ENCODE data around the gene MSANTD3. TPM values are rescaled to one million over a fixed set of nuclear protein-coding genes. Genes with fewer than 3 reads are reported as not detected.

MSANTD3 gene
- total RNA-seq, 5 donors from 2014 or later (not counting 1 experiment from before 2014, with no cell fraction given) = 7.7 to 15.3 (median 13.1) TPM

GRCh38 chr9:100449420-100449819 lies 22.5 kb downstream of the MSANTD3 start:
- Histone ChIP-seq H3K4me1 (ENCODE audit: control insufficient read depth in 1 of 2, extremely low read depth in 1 of 2, insufficient read depth in 2 of 2, low read length in 2 of 2) (no peaks in the 10 kb centered on the region), H3K9me3 (no peaks in the 10 kb centered on the region), H3K36me3 (ENCODE audit: control insufficient read depth in 2 of 2, extremely low read depth in 1 of 2, insufficient read depth in 1 of 2, low read length in 1 of 2) (peaks cover 10 to 17% of the 10 kb centered on the region in 2 donors), H3K27me3 (replicated peaks in 1 of 2; ENCODE audit: control insufficient read depth in 2 of 2, extremely low read depth in 1 of 2, insufficient read depth in 2 of 2, low read length in 1 of 2) (no peaks in the 10 kb centered on the region), H3K27ac (ENCODE audit: low read length) (no peak overlapping the region), H3K4me3 (ENCODE audit: control insufficient read depth in 1 of 2, extremely low read depth in 1 of 2, low read length in 1 of 2) (no peak overlapping the region)
- ATAC-seq (replicated peaks in 1 of 4) = no peak
- POLR2A ChIA-PET = no interaction called here
- WGBS (ENCODE audit: insufficient coverage) = 85% methylated on average over 2 of the region's 2 CpGs
- Mint-ChIP-seq H3K4me3 (no peak overlapping the region), H3K36me3 (peaks cover 62% of the 10 kb centered on the region), H3K4me1 (peaks cover 0 to 10% (median under 1%) of the 10 kb centered on the region in 3 donors), H3K9me3 (peaks cover 0 to 2% (median 0%) of the 10 kb centered on the region in 3 donors), H3K27me3 (no peaks in the 10 kb centered on the region), H3K27ac (no peak overlapping the region)
- CTCF ChIA-PET = interaction anchor here in 1 of 2 donors (0.8 kb wide), 1 partner anchor 11 kb away, joined by 3 read pairs; no protein-coding TSS in a partner anchor
- DNase-seq = no peak

GRCh38 chr9:100452894-100453293 lies 26.0 kb downstream of the MSANTD3 start:
- H3K36me3 ChIP-seq (ENCODE audit: control insufficient read depth in 2 of 2, extremely low read depth in 1 of 2, insufficient read depth in 1 of 2, low read length in 1 of 2) = peaks cover 10 to 14% of the 10 kb centered on the region in 2 donors
- no peak overlapping the region for H3K27ac ChIP-seq (ENCODE audit: low read length)
- no peak overlapping the region for H3K4me3 ChIP-seq (ENCODE audit: control insufficient read depth in 1 of 2, extremely low read depth in 1 of 2, low read length in 1 of 2)
- Mint-ChIP-seq H3K27ac (no peak overlapping the region), H3K36me3 (peaks cover 53% of the 10 kb centered on the region), H3K4me1 (peaks cover 0 to 9% (median 0%) of the 10 kb centered on the region in 3 donors), H3K9me3 (peaks cover 0 to 2% (median 0%) of the 10 kb centered on the region in 3 donors), H3K4me3 (no peak overlapping the region), H3K27me3 (no peaks in the 10 kb centered on the region)
- CTCF ChIA-PET = interaction anchor here in 1 of 2 donors (1.1 kb wide), 1 partner anchor 16 kb away, joined by 4 read pairs; no protein-coding TSS in a partner anchor
- no peak for ATAC-seq (replicated peaks in 1 of 4)
- H3K9me3 ChIP-seq = no peaks in the 10 kb centered on the region
- POLR2A ChIA-PET = no interaction called here
- no peaks in the 10 kb centered on the region for H3K4me1 ChIP-seq (ENCODE audit: control insufficient read depth in 1 of 2, extremely low read depth in 1 of 2, insufficient read depth in 2 of 2, low read length in 2 of 2)
- no CpG with 5 or more reads among the region's 2 CpGs for WGBS (ENCODE audit: insufficient coverage)
- DNase-seq = no peak
- H3K27me3 ChIP-seq (replicated peaks in 1 of 2; ENCODE audit: control insufficient read depth in 2 of 2, extremely low read depth in 1 of 2, insufficient read depth in 2 of 2, low read length in 1 of 2) = no peaks in the 10 kb centered on the region

- H3K36me3 Mint-ChIP-seq = peaks cover 44% of the 10 kb centered on the region
- POLR2A ChIA-PET = no interaction called here
- CTCF ChIA-PET = interaction anchor here in 1 of 2 donors (0.5 kb wide), 1 partner anchor 58 kb away, joined by 5 read pairs; no protein-coding TSS in a partner anchor
- H3K9me3 ChIP-seq = no peaks in the 10 kb centered on the region
- ATAC-seq (replicated peaks in 1 of 4) (no peak), DNase-seq (no peak)
- H3K9me3 Mint-ChIP-seq = peaks cover 0 to 2% (median 0%) of the 10 kb centered on the region in 3 donors
- no peaks in the 10 kb centered on the region for H3K27me3 Mint-ChIP-seq
- H3K27ac Mint-ChIP-seq = no peak overlapping the region
- peaks cover 5 to 12% of the 10 kb centered on the region in 2 donors for H3K36me3 ChIP-seq (ENCODE audit: control insufficient read depth in 2 of 2, extremely low read depth in 1 of 2, insufficient read depth in 1 of 2, low read length in 1 of 2)
- no peak overlapping the region for H3K4me3 ChIP-seq (ENCODE audit: control insufficient read depth in 1 of 2, extremely low read depth in 1 of 2, low read length in 1 of 2)
- H3K4me1 ChIP-seq (ENCODE audit: control insufficient read depth in 1 of 2, extremely low read depth in 1 of 2, insufficient read depth in 2 of 2, low read length in 2 of 2) = peaks cover 0 to 3% of the 10 kb centered on the region in 2 experiments
- no peak overlapping the region for H3K27ac ChIP-seq (ENCODE audit: low read length)
- no peak overlapping the region for H3K4me3 Mint-ChIP-seq
- peaks cover 0 to 5% (median 4%) of the 10 kb centered on the region in 3 donors for H3K4me1 Mint-ChIP-seq
- no peaks in the 10 kb centered on the region for H3K27me3 ChIP-seq (replicated peaks in 1 of 2; ENCODE audit: control insufficient read depth in 2 of 2, extremely low read depth in 1 of 2, insufficient read depth in 2 of 2, low read length in 1 of 2)
These were observed 28.5 kb downstream of the MSANTD3 start for GRCh38 chr9:100455470-100455869.

- no peak for DNase-seq
- Histone ChIP-seq H3K27me3 (replicated peaks in 1 of 2; ENCODE audit: control insufficient read depth in 2 of 2, extremely low read depth in 1 of 2, insufficient read depth in 2 of 2, low read length in 1 of 2) (no peaks in the 10 kb centered on the region), H3K36me3 (ENCODE audit: control insufficient read depth in 2 of 2, extremely low read depth in 1 of 2, insufficient read depth in 1 of 2, low read length in 1 of 2) (peaks cover 0 to 4% of the 10 kb centered on the region in 2 donors), H3K27ac (ENCODE audit: low read length) (no peak overlapping the region), H3K4me1 (ENCODE audit: control insufficient read depth in 1 of 2, extremely low read depth in 1 of 2, insufficient read depth in 2 of 2, low read length in 2 of 2) (peaks cover 0 to 3% of the 10 kb centered on the region in 2 experiments), H3K4me3 (ENCODE audit: control insufficient read depth in 1 of 2, extremely low read depth in 1 of 2, low read length in 1 of 2) (no peak overlapping the region), H3K9me3 (no peaks in the 10 kb centered on the region)
- Mint-ChIP-seq H3K27ac (no peak overlapping the region), H3K36me3 (peaks cover 25% of the 10 kb centered on the region), H3K9me3 (no peaks in the 10 kb centered on the region), H3K27me3 (no peaks in the 10 kb centered on the region), H3K4me1 (peaks cover 0 to 5% (median 4%) of the 10 kb centered on the region in 3 donors), H3K4me3 (no peak overlapping the region)
- ChIA-PET POLR2A (no interaction called here), CTCF (no interaction called here)
- ATAC-seq (replicated peaks in 1 of 4) = no peak
- WGBS (ENCODE audit: insufficient coverage) = no CpG with 5 or more reads among the region's 1 CpG
These were observed 30.6 kb downstream of the MSANTD3 start for GRCh38 chr9:100457517-100457916.

GRCh38 chr9:100459963-100460362 lies 33.0 kb downstream of the MSANTD3 start:
- H3K27me3 Mint-ChIP-seq = peaks cover under 1 to 7% of the 10 kb centered on the region in 2 donors
- WGBS (ENCODE audit: insufficient coverage) = 88% methylated on average over 1 of the region's 2 CpGs
- Histone ChIP-seq H3K9me3 (no peaks in the 10 kb centered on the region), H3K36me3 (ENCODE audit: control insufficient read depth in 2 of 2, extremely low read depth in 1 of 2, insufficient read depth in 1 of 2, low read length in 1 of 2) (no peaks in the 10 kb centered on the region), H3K27me3 (replicated peaks in 1 of 2; ENCODE audit: control insufficient read depth in 2 of 2, extremely low read depth in 1 of 2, insufficient read depth in 2 of 2, low read length in 1 of 2) (no peaks in the 10 kb centered on the region), H3K4me3 (ENCODE audit: control insufficient read depth in 1 of 2, extremely low read depth in 1 of 2, low read length in 1 of 2) (no peak overlapping the region), H3K4me1 (ENCODE audit: control insufficient read depth in 1 of 2, extremely low read depth in 1 of 2, insufficient read depth in 2 of 2, low read length in 2 of 2) (peaks cover 0 to 3% of the 10 kb centered on the region in 2 experiments), H3K27ac (ENCODE audit: low read length) (no peak overlapping the region)
- no peak for DNase-seq
- H3K4me1 Mint-ChIP-seq = peaks cover 0 to 5% (median 4%) of the 10 kb centered on the region in 3 donors
- no peaks in the 10 kb centered on the region for H3K9me3 Mint-ChIP-seq
- POLR2A ChIA-PET = no interaction called here
- no peak overlapping the region for H3K4me3 Mint-ChIP-seq
- no peak overlapping the region for H3K27ac Mint-ChIP-seq
- H3K36me3 Mint-ChIP-seq = peaks cover 11% of the 10 kb centered on the region
- ATAC-seq (replicated peaks in 1 of 4) = no peak
- CTCF ChIA-PET = interaction anchor here (0.6 to 1.1 kb wide), 2 partner anchors 8 to 182 kb away, joined by 3 to 4 read pairs; no protein-coding TSS in a partner anchor

GRCh38 chr9:100465274-100465673 lies 38.3 kb downstream of the MSANTD3 start:
- peaks cover 0 to 1% of the 10 kb centered on the region in 2 experiments for H3K4me1 ChIP-seq (ENCODE audit: control insufficient read depth in 1 of 2, extremely low read depth in 1 of 2, insufficient read depth in 2 of 2, low read length in 2 of 2)
- H3K4me3 ChIP-seq (ENCODE audit: control insufficient read depth in 1 of 2, extremely low read depth in 1 of 2, low read length in 1 of 2) = no peak overlapping the region
- H3K36me3 ChIP-seq (ENCODE audit: control insufficient read depth in 2 of 2, extremely low read depth in 1 of 2, insufficient read depth in 1 of 2, low read length in 1 of 2) = no peaks in the 10 kb centered on the region
- peaks cover 8 to 10% of the 10 kb centered on the region in 2 donors for H3K27me3 Mint-ChIP-seq
- no peak for DNase-seq
- ChIA-PET POLR2A (no interaction called here), CTCF (no interaction called here)
- WGBS (ENCODE audit: insufficient coverage) = no CpG with 5 or more reads among the region's 2 CpGs
- no peak overlapping the region for H3K27ac ChIP-seq (ENCODE audit: low read length)
- ATAC-seq (replicated peaks in 1 of 4) = no peak
- H3K4me3 Mint-ChIP-seq = no peak overlapping the region
- H3K27ac Mint-ChIP-seq = no peak overlapping the region
- no peaks in the 10 kb centered on the region for H3K36me3 Mint-ChIP-seq
- peaks cover 0 to under 1% (median under 1%) of the 10 kb centered on the region in 3 donors for H3K4me1 Mint-ChIP-seq
- no peaks in the 10 kb centered on the region for H3K27me3 ChIP-seq (replicated peaks in 1 of 2; ENCODE audit: control insufficient read depth in 2 of 2, extremely low read depth in 1 of 2, insufficient read depth in 2 of 2, low read length in 1 of 2)
- no peaks in the 10 kb centered on the region for H3K9me3 Mint-ChIP-seq
- H3K9me3 ChIP-seq = no peaks in the 10 kb centered on the region
